GM12864 (cell line): ENCODE data around the gene LOXL1.

Source experiments
- DNase-seq: peaks from one replicate; pipeline ENCODE4 v3.0.0-alpha.2; 2011; ENCODE audit warnings: low read depth
- H3K4me3 ChIP-seq: 2 replicates; pipeline ENCODE4 v1.5.1; 2011; ENCODE audit warnings: mild to moderate bottlenecking, low read depth, low read length, control low read depth
- CTCF ChIP-seq: IDR thresholded peaks from 2 replicates; pipeline ENCODE4 v1.5.1; 2011; ENCODE audit warnings: low read depth, mild to moderate bottlenecking, moderate library complexity, low read length, control low read depth, inconsistent platforms; ENCODE audit errors: missing control alignments

Gene LOXL1

GRCh38 chr15:73901126-73901810 lies 25.0 kb upstream of the LOXL1 start:
- no peak overlapping the region for H3K4me3 ChIP-seq
- no peak for DNase-seq
- no peak for TF ChIP-seq CTCF

GRCh38 chr15:73902121-73903020 lies 23.9 kb upstream of the LOXL1 start:
- H3K4me3 ChIP-seq = no peak overlapping the region
- DNase-seq = no peak
- TF ChIP-seq CTCF = no peak

- no peak for TF ChIP-seq CTCF
- no peak for DNase-seq
- H3K4me3 ChIP-seq = no peak overlapping the region
Observed at GRCh38 chr15:73904026-73904815, 22.0 kb upstream of the LOXL1 start.

GRCh38 chr15:73905225-73905827 lies 20.9 kb upstream of the LOXL1 start:
- no peak overlapping the region for H3K4me3 ChIP-seq
- TF ChIP-seq CTCF = no peak
- DNase-seq = no peak

GRCh38 chr15:73906346-73907034 lies 19.8 kb upstream of the LOXL1 start:
- DNase-seq = no peak
- H3K4me3 ChIP-seq = no peak overlapping the region
- TF ChIP-seq CTCF = no peak

GRCh38 chr15:73907035-73907408 lies 19.2 kb upstream of the LOXL1 start:
- no peak overlapping the region for H3K4me3 ChIP-seq
- no peak for TF ChIP-seq CTCF
- no peak for DNase-seq
